Hippocampal formation (tissue), 2 donors: ENCODE results near the gene PFKFB2.

Experiments
- DNase-seq, 2 donors: peaks; one replicate each; lab custom pipeline; 2025; lab: John Stamatoyannopoulos, UW

PFKFB2 gene

GRCh38 chr1:207089627-207090355, 36.7 kb downstream of the PFKFB2 start:
- no peak for DNase-seq

- no peak for DNase-seq
Observed at GRCh38 chr1:207091200-207091908, 38.3 kb downstream of the PFKFB2 start.

- DNase-seq: no peak
Observed at GRCh38 chr1:207093944-207094343, 40.9 kb downstream of the PFKFB2 start.

GRCh38 chr1:207097871-207098324, 44.8 kb downstream of the PFKFB2 start:
- DNase-seq: no peak

GRCh38 chr1:207101720-207102119, 48.6 kb downstream of the PFKFB2 start:
- no peak for DNase-seq

- no peak for DNase-seq
Observed at GRCh38 chr1:207102146-207102545, 49.1 kb downstream of the PFKFB2 start.

GRCh38 chr1:207102659-207103058, 49.6 kb downstream of the PFKFB2 start:
- DNase-seq: no peak

GRCh38 chr1:207103892-207104373, 50.9 kb downstream of the PFKFB2 start, which contains the start of gene C4BPA:
C4BPA (plus strand) TSS chr1:207104233; CDS start chr1:207113026, 8,793 bp downstream.
- no peak for DNase-seq

- DNase-seq: no peak
Observed at GRCh38 chr1:207109004-207109403, 55.9 kb downstream of the PFKFB2 start.

GRCh38 chr1:207112616-207113296, 59.7 kb downstream of the PFKFB2 start:
- no peak for DNase-seq

- DNase-seq: no peak
Observed at GRCh38 chr1:207115269-207115668, 62.2 kb downstream of the PFKFB2 start.

GRCh38 chr1:207124389-207124788, 71.3 kb downstream of the PFKFB2 start:
- no peak for DNase-seq

- no peak for DNase-seq
Observed at GRCh38 chr1:207128336-207128921, 75.4 kb downstream of the PFKFB2 start.

- DNase-seq: no peak
Observed at GRCh38 chr1:207129053-207129452, 76.0 kb downstream of the PFKFB2 start.
